Kidney (tissue), 14 donors: Measurements from ENCODE around the gene ENKD1. TPM values are rescaled to one million over a fixed set of nuclear protein-coding genes. Genes with fewer than 3 reads are reported as not detected.
A peak's percentile ranks its signal among the peaks of the same experiment; 100 is the strongest.

Source experiments
- DNase-seq, 5 donors: peaks; one replicate each; pipeline ENCODE4 v3.0.0-alpha.2; 2013 to 2020
- FAIRE-seq: peaks from 2 replicates; lab custom pipeline; 2012; peaks lifted over from hg19 to GRCh38; lab: Jason Lieb, UNC
- H3K27ac ChIP-seq, 2 donors: one replicate each; pipeline ENCODE4 v1.7.0; 2013; ENCODE audit warnings: low read depth in 2 of 2, low read length in 2 of 2, inconsistent platforms in 1 of 2
- H3K27me3 ChIP-seq: one replicate; pipeline ENCODE4 v1.7.1; 2013; ENCODE audit warnings: low read length, inconsistent platforms; ENCODE audit not compliant: control insufficient read depth, insufficient read depth
- H3K36me3 ChIP-seq, 3 donors: one replicate each; pipeline versions ENCODE4 v1.7.0 to v1.7.1; 2013; ENCODE audit warnings: low read length in 3 of 3, control low read depth in 1 of 3, inconsistent platforms in 1 of 3; ENCODE audit not compliant: insufficient read depth in 3 of 3, control insufficient read depth in 2 of 3
- H3K4me1 ChIP-seq, 3 donors: one replicate each; pipeline versions ENCODE4 v1.7.0 to v1.7.1; 2013; ENCODE audit warnings: low read length in 3 of 3, inconsistent platforms in 1 of 3, low read depth in 1 of 3; ENCODE audit not compliant: control insufficient read depth in 2 of 3, insufficient read depth in 2 of 3
- H3K4me3 ChIP-seq, 3 donors: one replicate each; pipeline versions ENCODE4 v1.7.0 to v1.8.1; 2013; ENCODE audit warnings: low read length in 3 of 3, control low read depth in 1 of 3, inconsistent platforms in 1 of 3
- H3K9ac ChIP-seq, 3 donors: one replicate each; pipeline versions ENCODE4 v1.7.0 to v1.7.1; 2013; ENCODE audit warnings: low read length in 3 of 3, control low read depth in 1 of 3, inconsistent platforms in 1 of 3
- H3K9me3 ChIP-seq, 3 donors: one replicate each; pipeline versions ENCODE4 v1.7.0 to v1.7.1; 2013; ENCODE audit warnings: low read length in 3 of 3, control low read depth in 1 of 3, inconsistent platforms in 1 of 3; ENCODE audit not compliant: control insufficient read depth in 2 of 3, insufficient read depth in 1 of 3
- CTCF ChIP-seq: IDR thresholded peaks from 3 replicates; pipeline ENCODE4 v1.5.1; 2012; ENCODE audit warnings: mild to moderate bottlenecking, moderate library complexity, borderline replicate concordance; ENCODE audit not compliant: insufficient read depth; ENCODE audit errors: extremely low read depth
- intact Hi-C: fragments of 100-400 bp; cut with DNase I; formaldehyde crosslinking; loops from one replicate; pipeline ENCODE4 v1.11.1; 2022
- polyA plus RNA-seq: library from polyadenylated mRNA; stranded (reverse); fragments of 350-450 nt; fragmentation: Illumina TruSeq; extraction: RNeasy Lipid Tissue Mini Kit (QIAGEN cat#74804); gene quantifications from one replicate; pipeline ENCODE4 v1.2.3, GENCODE V29; 2014; ENCODE audit warnings: low read depth, low replicate concordance; ENCODE audit not compliant: insufficient read depth
- total RNA-seq: library from RNA; stranded (reverse); fragmentation: NEBNext Ultra II Directional; extraction: Animal tissue kit (Norgen Biotek cat#: 25700); gene quantifications from one replicate; pipeline ENCODE4 v1.2.1, GENCODE V29; 2021
- donor health status: control.
- donor health status: control.
- donor health status: control.
- donor health status: control.
- donor health status: control.
- donor health status: DM: yes; HTN: yes; CAD: no.
- donor health status: Normal renal cell carcinoma (clear cell type).

The ENKD1 gene
- total and polyA plus RNA-seq, 2 donors from 2014 or later, result 30.2 to 38.3 TPM

- no peak overlapping the region for H3K4me3 ChIP-seq
- no peak for FAIRE-seq
- DNase-seq, result peak in 1 of 5 donors; percentile 74
- intact Hi-C loops, result no loop called here
- H3K9ac ChIP-seq, result no peak overlapping the region
- TF ChIP-seq CTCF, result no peak
- no peak overlapping the region for H3K27ac ChIP-seq
- peaks cover 0 to 4% (median 3%) of the 10 kb centered on the region in 3 donors for H3K4me1 ChIP-seq
- H3K27me3 ChIP-seq, result peaks cover 19% of the 10 kb centered on the region
- no peaks in the 10 kb centered on the region for H3K9me3 ChIP-seq
- H3K36me3 ChIP-seq, result no peaks in the 10 kb centered on the region
Measured at GRCh38 chr16:67647111-67647651, 19.4 kb downstream of the ENKD1 start.

GRCh38 chr16:67645397-67646121 lies 21.0 kb downstream of the ENKD1 start:
- peaks cover 16% of the 10 kb centered on the region for H3K27me3 ChIP-seq
- intact Hi-C loops, result no loop called here
- FAIRE-seq, result no peak

GRCh38 chr16:67644038-67644437 lies 22.5 kb downstream of the ENKD1 start:
- intact Hi-C loops, result no loop called here
- Histone ChIP-seq H3K4me1 (no peaks in the 10 kb centered on the region), H3K27me3 (peaks cover 6% of the 10 kb centered on the region), H3K36me3 (peaks cover 0 to 2% (median under 1%) of the 10 kb centered on the region in 3 donors), H3K4me3 (no peak overlapping the region), H3K9me3 (no peaks in the 10 kb centered on the region), H3K27ac (no peak overlapping the region), H3K9ac (no peak overlapping the region)
- DNase-seq (no peak), FAIRE-seq (no peak)
- no peak for TF ChIP-seq CTCF

More at GRCh38 chr16:67645397-67646121, 21.0 kb downstream of the ENKD1 start:
- Histone ChIP-seq H3K9ac (no peak overlapping the region), H3K4me1 (peaks cover 0 to 4% (median 3%) of the 10 kb centered on the region in 3 donors), H3K4me3 (no peak overlapping the region), H3K27ac (no peak overlapping the region), H3K36me3 (no peaks in the 10 kb centered on the region), H3K9me3 (no peaks in the 10 kb centered on the region)
- DNase-seq, result no peak
- TF ChIP-seq CTCF, result no peak
